Loucy (cell line): ENCODE data around the gene CEMIP2.

Source experiments
- H2AFZ ChIP-seq: fragments of 200-600 bp; sonication (generic); 2 replicates; pipeline ENCODE4 v1.6.0; 2016; ENCODE audit warnings: antibody characterized with exemption, mild to moderate bottlenecking, low read length, moderate library complexity
- H3F3A ChIP-seq: fragments of 200-600 bp; 2 replicates; pipeline ENCODE4 v1.6.0; 2016; ENCODE audit warnings: antibody characterized with exemption, low read depth, mild to moderate bottlenecking
- H3K27me3 ChIP-seq: fragments of 200-600 bp; sonication (generic); 2 replicates; pipeline ENCODE4 v1.6.1; 2014; ENCODE audit warnings: low read length, mild to moderate bottlenecking; ENCODE audit not compliant: insufficient read depth, poor library complexity, severe bottlenecking
- H3K36me3 ChIP-seq: fragments of 200-600 bp; sonication (generic); 2 replicates; pipeline ENCODE4 v1.6.1; 2016; ENCODE audit warnings: low read length; ENCODE audit not compliant: insufficient read depth
- H3K4me1 ChIP-seq: fragments of 200-600 bp; sonication (generic); 2 replicates; pipeline ENCODE4 v1.5.1; 2014; ENCODE audit warnings: low read length, mild to moderate bottlenecking; ENCODE audit not compliant: insufficient read depth, poor library complexity, severe bottlenecking
- H3K4me2 ChIP-seq: fragments of 200-600 bp; sonication (generic); 2 replicates; pipeline ENCODE4 v1.6.0; 2014; ENCODE audit warnings: antibody characterized with exemption, low read length, low read depth, mild to moderate bottlenecking; ENCODE audit not compliant: poor library complexity, severe bottlenecking
- H3K4me3 ChIP-seq: fragments of 200-600 bp; sonication (generic); 2 replicates; pipeline ENCODE4 v1.5.1; 2014; ENCODE audit warnings: low read length, mild to moderate bottlenecking, mixed read lengths; ENCODE audit not compliant: poor library complexity, severe bottlenecking
- H3K79me2 ChIP-seq: fragments of 200-600 bp; sonication (generic); 2 replicates; pipeline ENCODE4 v1.6.1; 2014; ENCODE audit warnings: low read length; ENCODE audit not compliant: insufficient read depth
- H3K9ac ChIP-seq: fragments of 200-600 bp; sonication (generic); 2 replicates; pipeline ENCODE4 v1.6.0; 2014; ENCODE audit warnings: mild to moderate bottlenecking, low read depth, low read length, moderate library complexity; ENCODE audit not compliant: poor library complexity, severe bottlenecking
- H3K9me2 ChIP-seq: fragments of 200-600 bp; sonication (generic); replicated peaks from 2 replicates; pipeline ENCODE4 v1.6.1; 2016; ENCODE audit warnings: low read depth, low read length, mixed read lengths
- H3K9me3 ChIP-seq: fragments of 200-600 bp; sonication (generic); 2 replicates; pipeline ENCODE4 v1.6.1; 2014; ENCODE audit warnings: mild to moderate bottlenecking, antibody characterized with exemption, low read length, low read depth; ENCODE audit not compliant: insufficient read depth
- H4K20me1 ChIP-seq: fragments of 200-600 bp; sonication (generic); 2 replicates; pipeline ENCODE4 v1.6.0; 2014; ENCODE audit warnings: antibody characterized with exemption, low read length, mild to moderate bottlenecking; ENCODE audit not compliant: insufficient read depth, poor library complexity, severe bottlenecking
- CTCF ChIP-seq: fragments of 200-600 bp; sonication (generic); conservative IDR thresholded peaks from 2 replicates; pipeline ENCODE4 v1.5.1; 2014; ENCODE audit warnings: mild to moderate bottlenecking, antibody characterized with exemption, low read length
- EZH2phosphoT487 ChIP-seq: fragments of 200-600 bp; IDR thresholded peaks from 2 replicates; pipeline ENCODE4 v1.6.1; 2018; ENCODE audit warnings: antibody characterized with exemption, mild to moderate bottlenecking, moderate library complexity, borderline replicate concordance

The CEMIP2 gene

GRCh38 chr9:71770170-71770569 lies 1.9 kb upstream of the CEMIP2 start:
- Histone ChIP-seq H3K9ac (no peak overlapping the region), H3K27me3 (no peaks in the 10 kb centered on the region), H3K4me2 (no peak overlapping the region), H2AFZ (no peak overlapping the region), H3K9me2 (no peaks in the 10 kb centered on the region), H3K4me3 (no peak overlapping the region), H4K20me1 (peaks cover 7% of the 10 kb centered on the region), H3K79me2 (peaks cover 28% of the 10 kb centered on the region), H3K36me3 (no peaks in the 10 kb centered on the region), H3K9me3 (no peaks in the 10 kb centered on the region), H3F3A (peaks cover 5% of the 10 kb centered on the region; the same call in 1 of the 2 replicates), H3K4me1 (peaks cover 34% of the 10 kb centered on the region)
- no peak for TF ChIP-seq CTCF
- TF ChIP-seq EZH2phosphoT487 = no peak

GRCh38 chr9:71769175-71770161 lies 1.2 kb upstream of the CEMIP2 start:
- H3K79me2 ChIP-seq = peaks cover 35% of the 10 kb centered on the region
- peak overlapping the region; percentile 91 for H2AFZ ChIP-seq
- peaks cover 7% of the 10 kb centered on the region for H4K20me1 ChIP-seq
- peak overlapping the region; percentile 97 for H3K4me2 ChIP-seq
- no peaks in the 10 kb centered on the region for H3K9me3 ChIP-seq
- peaks cover 41% of the 10 kb centered on the region for H3K4me1 ChIP-seq
- H3F3A ChIP-seq = peaks cover 5% of the 10 kb centered on the region; the same call in 1 of the 2 replicates
- TF ChIP-seq CTCF = peak; percentile 37
- TF ChIP-seq EZH2phosphoT487 = no peak
- H3K4me3 ChIP-seq = peak overlapping the region; percentile 76
- H3K36me3 ChIP-seq = no peaks in the 10 kb centered on the region
- peak overlapping the region; percentile 59 for H3K9ac ChIP-seq
- H3K9me2 ChIP-seq = no peaks in the 10 kb centered on the region
- H3K27me3 ChIP-seq = no peaks in the 10 kb centered on the region

- H3K9me2 ChIP-seq = no peaks in the 10 kb centered on the region
- H2AFZ ChIP-seq = peak overlapping the region; percentile 85
- H3K27me3 ChIP-seq = no peaks in the 10 kb centered on the region
- no peak for TF ChIP-seq CTCF
- no peak for TF ChIP-seq EZH2phosphoT487
- peak overlapping the region; percentile 84 for H3K9ac ChIP-seq
- H3K4me3 ChIP-seq = peak overlapping the region; percentile 98
- no peaks in the 10 kb centered on the region for H3K36me3 ChIP-seq
- H3K79me2 ChIP-seq = peaks cover 51% of the 10 kb centered on the region
- H3K9me3 ChIP-seq = no peaks in the 10 kb centered on the region
- H3F3A ChIP-seq = peaks cover 5% of the 10 kb centered on the region; the same call in 1 of the 2 replicates
- H3K4me2 ChIP-seq = peak overlapping the region; percentile 85
- peaks cover 13% of the 10 kb centered on the region for H4K20me1 ChIP-seq
- peaks cover 53% of the 10 kb centered on the region for H3K4me1 ChIP-seq
Observed at GRCh38 chr9:71767776-71768321, 464 bp downstream of the CEMIP2 start.
